PC-9 (cell line): ENCODE data around the gene DOCK9.

Source experiments
- EZH2 ChIP-seq: fragments of 200-600 bp; sonication (generic); IDR thresholded peaks from 2 replicates; pipeline ENCODE4 v1.8.0; 2017; ENCODE audit warnings: antibody characterized with exemption, low read depth
- TF ChIP-seq, protein P1 (sequence below): fragments of 200-600 bp; sonication (generic); conservative IDR thresholded peaks from 2 replicates; pipeline ENCODE4 v1.6.1; 2017; ENCODE audit warnings: mixed run types, antibody characterized with exemption, mild to moderate bottlenecking, moderate library complexity

GRCh38 chr13:98822225-98822606, 155.6 kb downstream of the DOCK9 start:
- TF ChIP-seq, protein P1, sequence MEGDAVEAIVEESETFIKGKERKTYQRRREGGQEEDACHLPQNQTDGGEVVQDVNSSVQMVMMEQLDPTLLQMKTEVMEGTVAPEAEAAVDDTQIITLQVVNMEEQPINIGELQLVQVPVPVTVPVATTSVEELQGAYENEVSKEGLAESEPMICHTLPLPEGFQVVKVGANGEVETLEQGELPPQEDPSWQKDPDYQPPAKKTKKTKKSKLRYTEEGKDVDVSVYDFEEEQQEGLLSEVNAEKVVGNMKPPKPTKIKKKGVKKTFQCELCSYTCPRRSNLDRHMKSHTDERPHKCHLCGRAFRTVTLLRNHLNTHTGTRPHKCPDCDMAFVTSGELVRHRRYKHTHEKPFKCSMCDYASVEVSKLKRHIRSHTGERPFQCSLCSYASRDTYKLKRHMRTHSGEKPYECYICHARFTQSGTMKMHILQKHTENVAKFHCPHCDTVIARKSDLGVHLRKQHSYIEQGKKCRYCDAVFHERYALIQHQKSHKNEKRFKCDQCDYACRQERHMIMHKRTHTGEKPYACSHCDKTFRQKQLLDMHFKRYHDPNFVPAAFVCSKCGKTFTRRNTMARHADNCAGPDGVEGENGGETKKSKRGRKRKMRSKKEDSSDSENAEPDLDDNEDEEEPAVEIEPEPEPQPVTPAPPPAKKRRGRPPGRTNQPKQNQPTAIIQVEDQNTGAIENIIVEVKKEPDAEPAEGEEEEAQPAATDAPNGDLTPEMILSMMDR, result no peak
- no peak for TF ChIP-seq EZH2
